HEK293T (cell line): Measurements from ENCODE around the gene C1QTNF1.
"Not testable (repeated sequence)": the region's sequence is repeated elsewhere in the genome, so short reads cannot be mapped to it uniquely, and the experiment has no call there.

Experiments
- CTBP1 ChIP-seq: fragments of 450-650 bp; IDR thresholded peaks from 2 replicates; pipeline ENCODE4 v1.6.1; 2016; ENCODE audit warnings: borderline replicate concordance
- ELF4 ChIP-seq: fragments of 450-650 bp; IDR thresholded peaks from 2 replicates; pipeline ENCODE4 v1.6.1; 2017; ENCODE audit warnings: antibody characterized with exemption
- FOXA1 ChIP-seq: fragments of 450-650 bp; IDR thresholded peaks from 2 replicates; pipeline ENCODE4 v1.6.1; 2016; ENCODE audit warnings: mild to moderate bottlenecking
- FOXM1 ChIP-seq: fragments of 450-650 bp; IDR thresholded peaks from 2 replicates; pipeline ENCODE4 v1.6.1; 2017; ENCODE audit warnings: mild to moderate bottlenecking, borderline replicate concordance
- ZNF384 ChIP-seq: fragments of 450-650 bp; IDR thresholded peaks from 2 replicates; pipeline ENCODE4 v1.6.1; 2016

DNA sequence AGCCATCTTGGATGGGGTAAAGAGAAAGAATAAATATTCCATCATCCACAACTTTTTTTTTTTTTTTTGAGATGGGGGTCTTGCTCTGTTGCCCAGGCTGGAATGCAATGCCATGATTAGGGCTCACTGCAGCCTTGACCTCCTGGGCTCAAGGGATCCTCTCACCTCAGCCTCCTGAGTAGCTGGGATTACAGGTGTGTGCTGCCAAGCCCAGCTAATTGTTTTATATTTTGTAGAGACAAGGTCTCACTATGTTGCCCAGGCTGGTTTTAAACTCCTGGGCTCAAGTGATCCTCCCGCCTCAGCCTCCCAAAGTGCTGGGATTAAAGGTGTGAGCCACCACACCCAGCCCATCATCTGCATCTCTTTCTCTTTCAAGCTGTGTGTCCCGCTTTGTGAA lies 2.0 kb upstream of the C1QTNF1 start:
- TF ChIP-seq FOXA1, ELF4, FOXM1, ZNF384, CTBP1: not testable (repeated sequence)
